Esophagus squamous epithelium (tissue), 4 donors: ENCODE measurements around the gene SPANXN3.

Source experiments
- CTCF ChIP-seq, 6 experiments: fragments of 450-650 bp in 4 of 6; fragments of 200-600 bp in 2 of 6; sonication (generic) in 2 of 6; IDR thresholded peaks; one replicate each; pipeline ENCODE4 v1.5.1; 2016 to 2019; ENCODE audit warnings: antibody characterized with exemption in 6 of 6, mild to moderate bottlenecking in 4 of 6, moderate library complexity in 4 of 6
- POLR2A ChIP-seq, 4 donors: fragments of 450-650 bp; IDR thresholded peaks; one replicate each; pipeline ENCODE4 v1.6.1; 2017; ENCODE audit warnings: antibody characterized with exemption in 4 of 4, mild to moderate bottlenecking in 4 of 4, moderate library complexity in 3 of 4

DNA sequence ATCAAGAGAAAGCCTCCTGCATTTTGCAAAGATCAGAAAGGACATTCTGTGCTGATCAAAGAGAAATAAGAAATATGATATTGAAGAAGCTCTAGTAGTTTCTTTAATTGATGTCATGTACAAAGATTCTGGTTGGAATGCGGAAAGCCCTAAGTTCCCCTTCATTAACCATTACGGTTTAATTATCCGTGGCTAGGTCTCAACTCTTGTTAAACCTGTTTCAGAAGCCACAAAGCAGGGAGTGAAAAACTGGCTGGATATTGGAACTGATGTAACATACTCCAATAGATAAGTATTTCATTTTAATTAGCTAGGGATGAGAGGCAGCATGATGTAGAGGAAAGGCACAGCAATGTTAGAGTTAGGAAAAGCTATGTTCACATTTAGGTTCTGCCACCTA, 55.7 kb downstream of the SPANXN3 start:
- no peak for TF ChIP-seq CTCF (IDR thresholded peaks at IDR 0.05)
- TF ChIP-seq POLR2A (IDR thresholded peaks at IDR 0.05): no peak
